HepG2 (cell line): ENCODE data around the gene WDR91. TPM values are rescaled to one million over a fixed set of nuclear protein-coding genes. Genes with fewer than 3 reads are reported as not detected.

Experiments
- ATF2 ChIP-seq: sonication (generic); formaldehyde crosslinking; IDR thresholded peaks from 2 replicates; pipeline ENCODE4 v1.4.0; 2020; ENCODE audit warnings: missing genetic modification reagents
- BRF2 ChIP-seq: sonication (generic); formaldehyde crosslinking; IDR thresholded peaks from 2 replicates; pipeline ENCODE4 v1.8.1; 2022; ENCODE audit warnings: mild to moderate bottlenecking, missing genetic modification reagents
- CTCF ChIP-seq: sonication (generic); formaldehyde crosslinking; IDR thresholded peaks from 2 replicates; pipeline ENCODE4 v1.5.0; 2020; ENCODE audit warnings: mild to moderate bottlenecking, missing genetic modification reagents, moderate library complexity
- HIVEP1 ChIP-seq: sonication (generic); formaldehyde crosslinking; IDR thresholded peaks from 2 replicates; pipeline ENCODE4 v1.4.0; 2020; ENCODE audit warnings: mild to moderate bottlenecking, missing genetic modification reagents
- KDM3A ChIP-seq: IDR thresholded peaks from 2 replicates; pipeline ENCODE4 v1.6.1; 2018; ENCODE audit warnings: low read depth, missing compliant biosample characterization
- MATR3 ChIP-seq: sonication (generic); formaldehyde crosslinking; IDR thresholded peaks from 2 replicates; pipeline ENCODE4 v1.4.0; 2020; ENCODE audit warnings: missing genetic modification reagents
- ONECUT2 ChIP-seq: sonication (generic); formaldehyde crosslinking; IDR thresholded peaks from 2 replicates; pipeline ENCODE4 v1.4.0; 2020; ENCODE audit warnings: missing genetic modification reagents
- PCBP2 ChIP-seq: fragments of 200-400 bp; formaldehyde crosslinking; optimal IDR thresholded peaks from 2 replicates; pipeline ENCODE3; 2018; ENCODE audit warnings: low read length, low read depth; ENCODE audit not compliant: poor library complexity, severe bottlenecking
- ZBTB46 ChIP-seq: sonication (generic); formaldehyde crosslinking; IDR thresholded peaks from 2 replicates; pipeline ENCODE4 v1.4.0; 2020; ENCODE audit warnings: mild to moderate bottlenecking, missing genetic modification reagents, borderline replicate concordance
- ZNF350 ChIP-seq: sonication (generic); formaldehyde crosslinking; IDR thresholded peaks from 2 replicates; pipeline ENCODE4 v1.4.0; 2020; ENCODE audit warnings: mild to moderate bottlenecking, low read depth, missing genetic modification reagents, borderline replicate concordance
- ZNF605 ChIP-seq: sonication (generic); formaldehyde crosslinking; IDR thresholded peaks from 2 replicates; pipeline ENCODE4 v1.8.0; 2022; ENCODE audit warnings: mild to moderate bottlenecking, missing genetic modification reagents
- ZNF775 ChIP-seq: sonication (generic); formaldehyde crosslinking; IDR thresholded peaks from 2 replicates; pipeline ENCODE4 v1.4.0; 2020; ENCODE audit warnings: missing genetic modification reagents, mild to moderate bottlenecking, moderate library complexity, borderline replicate concordance
- polyA plus RNA-seq, 8 experiments: library from polyadenylated mRNA; depleted of rRNA in 3 of 8; stranded (reverse) in 7 of 8; unstranded in 1 of 8; fragments of >200 nt; fragmentation: Illumina TruSeq in 4 of 8; extraction: Trizol in 4 of 8; gene quantifications; 2 replicates each; pipeline versions ENCODE4 v1.2.1 to v1.2.3, GENCODE V29; 2011 to 2016; ENCODE audit warnings: low read depth in 4 of 8, missing spikeins in 1 of 8, mixed read lengths in 1 of 8; ENCODE audit not compliant: insufficient read depth in 1 of 8
- total RNA-seq, 5 experiments: library from RNA; depleted of rRNA; stranded (reverse); fragments of >200 nt; fragmentation: Illumina TruSeq; extraction: Trizol; gene quantifications; 2 replicates each; pipeline ENCODE4 v1.2.3, GENCODE V29; 2016; ENCODE audit warnings: low read depth in 1 of 5
- TF ChIP-seq, protein P1 (sequence below), 2 experiments: sonication (generic) in 1 of 2; formaldehyde crosslinking in 1 of 2; IDR thresholded peaks; 2 replicates each; pipeline versions ENCODE4 v1.6.1 to v1.9.0; 2014 to 2022; ENCODE audit warnings: antibody characterized with exemption in 1 of 2, borderline replicate concordance in 1 of 2, inconsistent platforms in 1 of 2, low read depth in 1 of 2, missing genetic modification reagents in 1 of 2
- TF ChIP-seq, protein P2 (sequence below): sonication (generic); formaldehyde crosslinking; IDR thresholded peaks from 2 replicates; pipeline ENCODE4 v1.5.0; 2020; ENCODE audit warnings: missing genetic modification reagents, mild to moderate bottlenecking, borderline replicate concordance

WDR91 gene
- total and polyA plus RNA-seq, 2 of the 13 experiments (the other 11 are each of a cell fraction or from before 2014, with no cell fraction given) = 11.6 to 12.1 TPM

DNA sequence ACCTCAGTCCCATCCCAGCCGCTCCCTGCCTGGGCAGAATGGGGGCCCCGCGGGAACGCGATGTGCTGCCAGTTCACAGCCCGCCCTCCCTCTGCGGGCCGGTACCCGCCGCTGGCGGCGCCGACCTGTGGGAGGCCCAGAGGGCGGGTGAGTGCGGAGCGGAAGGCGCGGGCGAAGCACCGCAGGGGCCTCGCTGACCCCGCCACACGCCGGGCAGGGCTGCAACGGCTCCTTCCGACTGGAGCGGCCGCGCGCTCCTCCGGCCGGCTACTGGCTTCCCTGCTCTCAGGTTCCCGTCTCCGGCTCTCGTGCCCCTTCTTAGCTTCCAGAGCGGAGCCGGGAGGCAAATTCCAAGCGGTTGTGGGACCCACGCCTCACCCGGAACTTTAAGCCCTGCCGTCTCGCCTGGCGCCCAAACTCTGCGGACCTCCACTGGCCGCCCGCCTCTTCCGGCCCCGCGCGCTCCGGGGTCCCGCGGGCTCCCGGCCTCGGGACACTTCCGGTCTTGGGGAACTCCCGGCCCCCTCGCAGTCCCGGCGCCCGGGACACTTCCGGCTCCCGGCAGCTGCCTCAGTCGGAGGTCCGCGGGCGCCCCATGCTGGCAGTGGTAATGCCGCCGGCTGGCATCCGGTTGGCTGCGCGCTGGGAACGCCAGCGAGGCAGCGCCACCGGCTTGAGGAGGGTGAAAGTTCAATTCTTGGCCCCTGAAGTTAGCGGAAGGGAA is 40.9 kb downstream of the WDR91 start, which contains the start of gene CYREN (continued):
- TF ChIP-seq, protein P1, sequence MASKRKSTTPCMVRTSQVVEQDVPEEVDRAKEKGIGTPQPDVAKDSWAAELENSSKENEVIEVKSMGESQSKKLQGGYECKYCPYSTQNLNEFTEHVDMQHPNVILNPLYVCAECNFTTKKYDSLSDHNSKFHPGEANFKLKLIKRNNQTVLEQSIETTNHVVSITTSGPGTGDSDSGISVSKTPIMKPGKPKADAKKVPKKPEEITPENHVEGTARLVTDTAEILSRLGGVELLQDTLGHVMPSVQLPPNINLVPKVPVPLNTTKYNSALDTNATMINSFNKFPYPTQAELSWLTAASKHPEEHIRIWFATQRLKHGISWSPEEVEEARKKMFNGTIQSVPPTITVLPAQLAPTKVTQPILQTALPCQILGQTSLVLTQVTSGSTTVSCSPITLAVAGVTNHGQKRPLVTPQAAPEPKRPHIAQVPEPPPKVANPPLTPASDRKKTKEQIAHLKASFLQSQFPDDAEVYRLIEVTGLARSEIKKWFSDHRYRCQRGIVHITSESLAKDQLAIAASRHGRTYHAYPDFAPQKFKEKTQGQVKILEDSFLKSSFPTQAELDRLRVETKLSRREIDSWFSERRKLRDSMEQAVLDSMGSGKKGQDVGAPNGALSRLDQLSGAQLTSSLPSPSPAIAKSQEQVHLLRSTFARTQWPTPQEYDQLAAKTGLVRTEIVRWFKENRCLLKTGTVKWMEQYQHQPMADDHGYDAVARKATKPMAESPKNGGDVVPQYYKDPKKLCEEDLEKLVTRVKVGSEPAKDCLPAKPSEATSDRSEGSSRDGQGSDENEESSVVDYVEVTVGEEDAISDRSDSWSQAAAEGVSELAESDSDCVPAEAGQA (IDR thresholded peaks at IDR 0.05; ENCODE audit: low read depth) = no peak; the same call in 1 of the 2 replicates
- TF ChIP-seq, protein P1 (CRISPR knock-in tag; IDR thresholded peaks at IDR 0.05; ENCODE audit: borderline replicate concordance) = peak; percentile 65; the same call in 1 of the 2 replicates
- TF ChIP-seq, protein P2, sequence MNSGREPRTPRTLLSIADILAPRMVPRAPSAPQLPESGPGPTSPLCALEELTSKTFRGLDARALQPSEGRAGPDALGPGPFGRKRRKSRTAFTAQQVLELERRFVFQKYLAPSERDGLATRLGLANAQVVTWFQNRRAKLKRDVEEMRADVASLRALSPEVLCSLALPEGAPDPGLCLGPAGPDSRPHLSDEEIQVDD (CRISPR knock-in tag) = no peak
- TF ChIP-seq KDM3A (CRISPR knock-in tag) = peak; percentile 85
- 0 out of 2 replicates have a peak, but pooled peaks have one; percentile 40 for TF ChIP-seq ZBTB46 (CRISPR knock-in tag)
- peak; percentile 40; the same call in 1 of the 2 replicates for TF ChIP-seq ZNF605 (CRISPR knock-in tag)
- TF ChIP-seq ONECUT2 (CRISPR knock-in tag) = no peak
- TF ChIP-seq PCBP2 = no peak
- TF ChIP-seq MATR3 (CRISPR knock-in tag) = no peak
- peak; percentile 95 for TF ChIP-seq CTCF (CRISPR knock-in tag)
- no peak for TF ChIP-seq ZNF775
- TF ChIP-seq ZNF350 (CRISPR knock-in tag) = peak; percentile 89
- peak; percentile 98 for TF ChIP-seq HIVEP1 (CRISPR knock-in tag)
- TF ChIP-seq ATF2 (CRISPR knock-in tag) = peak; percentile 73; the same call in 1 of the 2 replicates
- TF ChIP-seq BRF2 (CRISPR knock-in tag) = no peak
